GM12892 (cell line): ENCODE data around the gene CARS1.

Experiments
- POLR2A ChIP-seq: IDR thresholded peaks from 2 replicates; pipeline ENCODE4 v1.6.1; 2011; ENCODE audit warnings: low read depth, low read length, control low read depth
- POLR2AphosphoS5 ChIP-seq: IDR thresholded peaks from 2 replicates; pipeline ENCODE4 v1.6.1; 2011; ENCODE audit warnings: low read depth, low read length, control low read depth

- no peak for TF ChIP-seq POLR2A
- no peak for TF ChIP-seq POLR2AphosphoS5
These were observed 55.7 kb downstream of the CARS1 start for GRCh38 chr11:3001496-3001895.
